GM18907 (cell line): ENCODE measurements around the gene TMEM255A.
A peak's percentile ranks its signal among the peaks of the same experiment; 100 is the strongest.

Experiments used
- ATAC-seq: cut with Tn5 transposase; IDR thresholded peaks from one replicate; pipeline ENCODE4 v1.9.1; 2021; ENCODE audit warnings: mild to moderate bottlenecking, moderate library complexity; ENCODE audit not compliant: unreplicated experiment

The TMEM255A gene

DNA sequence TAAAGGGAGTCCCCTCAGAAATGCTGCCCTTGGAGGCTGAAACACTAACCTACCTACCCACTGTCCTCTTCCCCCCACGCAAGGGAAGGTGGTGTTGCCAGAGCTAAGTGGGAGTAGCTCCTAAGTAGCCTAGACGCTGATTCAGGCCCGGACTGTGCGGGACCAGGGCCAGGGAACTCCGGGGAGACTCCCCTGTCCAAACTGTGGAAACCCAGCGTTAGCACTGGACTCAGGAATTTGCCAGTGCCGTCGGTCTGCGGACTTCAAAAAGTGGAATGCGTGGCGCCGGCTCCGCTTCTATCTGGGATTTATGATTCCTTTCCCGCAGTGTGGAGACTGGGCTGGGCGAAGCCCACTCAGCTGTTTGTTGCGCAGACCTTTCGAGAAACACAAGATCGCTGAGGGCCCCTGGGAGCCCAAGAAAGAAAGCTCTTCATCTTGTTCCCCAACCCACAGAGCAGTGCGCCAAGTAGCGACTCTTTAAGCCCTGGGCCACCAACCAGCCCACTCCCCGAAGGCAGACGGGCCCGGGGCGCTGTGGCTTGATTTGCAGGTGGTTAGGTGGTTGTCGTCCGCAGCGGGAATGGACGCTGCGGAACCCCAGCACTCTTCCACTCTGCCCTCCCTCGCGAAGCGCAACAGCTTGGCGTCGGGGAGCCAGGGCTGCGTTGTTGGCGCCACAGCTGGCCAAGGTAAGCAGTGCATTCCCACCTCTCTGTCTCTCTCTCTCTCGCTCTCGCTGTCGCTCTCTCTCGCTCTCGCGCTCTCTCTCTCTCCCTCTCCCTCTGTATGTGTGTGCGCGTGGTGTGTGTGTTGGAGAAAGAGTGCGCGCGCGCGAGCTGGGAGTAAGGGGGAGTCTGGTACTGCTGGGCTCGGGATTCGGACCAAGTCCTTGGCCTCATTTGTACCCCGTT is 2.0 kb downstream of the TMEM255A start:
- ATAC-seq, result peak; percentile 92

DNA sequence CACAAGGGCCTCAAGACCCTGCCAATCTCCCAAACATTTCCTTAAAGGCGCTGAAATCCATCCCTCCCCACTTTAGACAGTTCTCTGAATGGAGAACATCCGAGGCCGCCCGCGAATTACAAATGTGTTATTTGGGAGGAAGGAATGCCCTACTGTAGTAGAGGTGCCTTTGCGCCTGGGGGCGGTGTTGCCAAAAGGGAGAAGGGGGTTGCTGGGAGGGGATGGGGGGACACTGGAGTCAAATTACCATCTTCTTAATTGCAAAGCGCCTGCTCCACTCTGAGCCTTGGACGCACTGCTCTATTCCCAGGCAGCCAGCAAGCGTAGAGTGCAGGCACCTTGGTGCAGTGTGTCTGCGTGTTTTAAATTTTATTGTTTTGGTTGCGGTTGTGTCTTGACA is 2.7 kb downstream of the TMEM255A start:
- no peak for ATAC-seq

DNA sequence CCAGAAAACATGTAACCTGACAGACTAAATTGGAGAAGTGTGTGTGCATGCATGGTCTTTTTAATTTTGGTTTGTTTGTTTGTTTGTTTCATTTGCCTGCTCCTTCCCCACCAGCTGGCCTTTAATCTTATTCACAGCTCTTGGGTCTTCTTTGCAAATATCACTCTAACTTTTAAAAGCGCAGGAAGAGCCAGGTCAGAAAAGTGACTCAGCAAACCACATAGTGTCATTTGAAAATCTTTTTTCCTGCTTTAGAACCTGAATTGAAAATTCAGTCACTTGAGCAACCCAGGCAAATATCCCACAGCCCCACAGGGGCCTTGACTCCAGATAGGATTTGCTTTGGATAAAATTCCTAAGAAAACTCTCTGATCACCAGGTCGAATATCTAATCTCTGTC is 4.6 kb downstream of the TMEM255A start:
- ATAC-seq, result no peak

DNA sequence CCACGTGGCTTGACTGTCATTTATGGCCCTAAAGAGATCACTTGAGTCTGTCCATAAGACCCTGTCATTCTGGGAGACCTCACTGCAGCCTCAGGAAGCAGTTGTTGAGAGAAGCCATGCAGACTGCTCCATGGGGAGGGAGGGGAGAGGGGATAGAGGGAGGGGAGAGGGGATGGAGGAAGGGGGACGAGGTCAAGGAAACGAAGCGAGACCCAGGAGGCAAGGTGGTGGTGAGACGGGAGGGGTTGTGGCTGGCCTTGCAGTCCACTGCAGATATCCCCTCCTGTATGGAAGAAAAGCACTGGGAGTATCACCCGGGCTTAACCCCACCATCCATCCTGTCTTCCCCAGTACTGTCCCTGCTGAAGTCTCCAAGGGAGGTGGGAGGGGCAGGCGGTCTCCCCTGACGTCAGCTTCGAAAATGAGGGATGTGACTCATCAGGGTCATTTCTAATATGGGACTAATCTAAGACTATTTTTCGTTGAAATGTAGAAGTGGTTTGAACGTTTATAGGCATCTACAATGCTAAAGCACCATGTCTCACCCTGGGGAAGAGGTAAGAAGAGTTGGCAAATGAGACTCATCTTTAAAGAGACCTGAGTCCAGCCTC is 5.6 kb downstream of the TMEM255A start:
- no peak for ATAC-seq

DNA sequence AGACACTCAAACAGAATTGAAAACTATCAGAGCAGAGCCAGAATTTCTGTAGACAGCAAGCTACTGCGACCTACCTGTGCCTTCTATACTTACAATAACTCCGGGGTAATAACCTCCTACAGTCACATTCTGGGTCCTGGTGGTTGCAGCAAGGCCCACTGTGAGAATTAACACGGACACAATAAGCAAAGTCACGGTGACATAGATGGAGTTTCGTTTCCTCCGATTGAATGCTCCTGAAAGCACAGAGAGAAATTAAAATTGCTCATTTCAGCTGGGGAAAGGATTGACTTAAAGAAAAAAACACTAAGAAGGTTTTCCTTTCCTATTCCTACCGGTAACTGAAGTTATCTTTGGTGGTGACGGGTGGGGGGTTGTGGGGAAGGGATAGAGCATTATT is 7.0 kb downstream of the TMEM255A start:
- no peak for ATAC-seq

DNA sequence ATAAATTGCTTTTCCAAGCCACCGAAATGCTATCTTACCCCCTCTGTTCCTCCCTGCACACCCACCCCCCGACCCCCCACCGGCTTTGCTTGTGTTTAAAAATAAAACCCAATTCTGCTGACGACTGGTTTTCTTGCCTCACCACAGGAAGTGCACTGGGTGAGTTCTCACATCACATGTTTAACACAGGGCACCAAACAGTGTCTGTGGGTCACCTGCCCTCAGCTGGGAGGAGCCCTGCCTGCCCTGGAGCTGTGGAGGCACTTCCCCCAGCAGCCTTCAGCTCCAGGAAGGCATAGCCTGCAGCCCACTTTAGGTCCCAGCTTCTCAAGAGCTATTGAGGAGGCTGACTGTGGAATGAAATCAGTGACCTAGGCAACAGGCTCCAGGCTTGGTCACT is 8.8 kb downstream of the TMEM255A start:
- ATAC-seq, result peak; percentile 97

DNA sequence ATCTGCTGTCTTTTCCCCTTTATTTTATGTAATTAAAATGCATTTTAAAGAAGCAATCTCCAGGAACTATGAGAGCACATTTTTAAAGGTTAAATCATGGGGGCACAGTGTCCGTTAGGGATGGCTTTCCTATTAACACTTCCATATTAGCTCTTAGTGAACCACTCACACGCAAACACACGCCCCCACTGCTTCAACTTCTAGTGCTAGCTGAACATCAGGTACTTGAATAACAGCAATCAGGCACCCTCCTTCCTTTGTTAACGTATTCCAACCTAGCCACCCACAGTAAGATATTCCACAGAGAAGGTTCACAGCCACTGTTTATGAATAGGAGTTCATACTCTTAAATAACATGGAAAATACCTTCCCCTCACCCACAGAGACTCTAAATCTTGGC is 9.3 kb downstream of the TMEM255A start:
- peak; percentile 22 for ATAC-seq

DNA sequence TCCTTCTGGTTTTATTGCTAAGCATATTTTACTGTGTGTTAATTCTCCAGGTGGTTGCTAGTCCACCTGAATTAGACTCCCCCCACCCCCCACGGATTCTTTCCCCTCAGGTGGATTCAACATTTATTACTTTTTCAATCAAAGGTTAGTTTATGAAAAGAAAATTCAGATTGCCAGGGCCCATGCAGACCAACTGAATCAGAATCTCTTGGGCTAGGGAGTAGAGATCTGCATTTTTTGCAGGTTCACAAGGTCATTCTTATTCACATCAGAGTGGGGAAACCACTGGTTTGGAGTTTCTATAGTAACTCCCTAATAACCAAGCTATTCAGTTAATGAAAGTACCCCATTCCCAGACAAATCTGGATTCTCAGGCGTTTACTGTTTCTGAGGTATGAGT is 9.8 kb downstream of the TMEM255A start:
- no peak for ATAC-seq

DNA sequence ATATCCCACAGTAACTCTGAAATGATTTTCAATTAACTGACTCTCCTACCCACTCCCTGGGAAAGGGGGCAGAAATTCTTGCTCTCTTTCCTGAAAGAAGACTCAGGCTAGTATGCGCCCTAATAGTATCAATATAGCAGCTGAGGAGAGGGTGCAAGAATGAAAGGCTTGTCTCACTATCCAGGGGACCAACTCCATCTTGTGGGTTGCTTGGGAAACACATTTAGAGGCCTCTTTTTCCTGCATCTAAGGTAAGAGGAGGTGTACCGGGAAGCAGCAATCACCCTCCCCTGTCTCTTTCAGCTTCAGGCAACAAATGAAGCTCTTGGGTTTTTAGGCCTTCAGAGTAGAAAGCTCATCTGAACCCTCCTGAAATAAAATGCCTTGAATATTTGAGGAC is 11.3 kb downstream of the TMEM255A start:
- no peak for ATAC-seq

DNA sequence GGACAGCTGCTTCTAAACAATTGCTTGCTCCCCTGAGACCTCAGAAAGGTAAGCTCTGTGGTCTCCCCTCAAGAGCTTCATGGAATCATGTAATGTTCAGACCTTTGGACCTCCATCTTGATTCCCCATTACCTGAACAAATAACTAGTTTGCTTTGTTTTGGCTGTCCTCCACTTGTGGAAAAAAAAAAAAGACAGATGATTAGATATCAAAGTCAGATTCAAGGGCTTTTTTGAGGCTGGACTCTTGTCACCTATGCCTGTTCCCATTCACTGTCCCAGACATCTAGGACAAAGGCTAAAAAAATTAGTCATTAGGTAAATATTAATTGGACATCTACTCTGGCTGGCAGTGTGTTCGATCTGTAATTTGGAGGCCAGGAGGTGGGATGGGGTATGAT is 13.3 kb downstream of the TMEM255A start:
- ATAC-seq, result no peak

DNA sequence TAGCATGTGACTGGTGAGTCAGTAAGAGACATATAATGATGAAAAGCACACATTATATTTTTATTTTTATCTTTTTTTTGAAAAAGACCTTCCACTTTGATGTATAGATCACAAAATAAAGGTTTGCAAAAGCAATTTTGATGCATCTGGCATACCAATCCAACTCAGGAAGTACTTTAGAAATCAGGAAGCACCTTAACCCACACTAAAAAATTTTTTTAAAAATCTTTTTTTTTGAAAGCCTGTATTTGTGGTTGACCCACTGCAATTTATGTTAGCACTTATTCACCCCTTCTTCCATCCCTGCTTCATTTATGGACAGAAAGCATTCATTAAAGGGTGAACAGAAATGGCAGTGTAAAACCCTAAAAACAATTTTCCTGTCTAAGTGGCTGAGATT is 16.6 kb downstream of the TMEM255A start:
- no peak for ATAC-seq

DNA sequence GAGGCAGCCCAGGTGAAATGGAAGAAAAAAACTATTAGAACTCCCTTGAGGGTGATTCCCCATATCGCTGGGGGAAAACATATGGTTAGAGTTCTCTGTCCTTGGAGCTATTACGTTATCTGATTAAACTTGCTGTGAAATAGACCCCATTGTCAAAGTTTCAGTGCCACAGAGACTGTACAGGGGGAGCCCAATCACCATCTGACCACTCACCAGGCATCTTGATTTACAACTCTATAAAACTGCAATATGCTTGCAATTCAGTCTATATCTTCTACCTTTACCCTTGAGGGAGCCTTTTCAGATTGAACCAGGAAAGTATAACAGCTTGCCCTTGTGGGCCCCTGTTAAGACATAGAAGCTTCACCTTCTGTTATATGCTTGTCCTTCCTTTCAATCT is 18.2 kb downstream of the TMEM255A start:
- no peak for ATAC-seq

DNA sequence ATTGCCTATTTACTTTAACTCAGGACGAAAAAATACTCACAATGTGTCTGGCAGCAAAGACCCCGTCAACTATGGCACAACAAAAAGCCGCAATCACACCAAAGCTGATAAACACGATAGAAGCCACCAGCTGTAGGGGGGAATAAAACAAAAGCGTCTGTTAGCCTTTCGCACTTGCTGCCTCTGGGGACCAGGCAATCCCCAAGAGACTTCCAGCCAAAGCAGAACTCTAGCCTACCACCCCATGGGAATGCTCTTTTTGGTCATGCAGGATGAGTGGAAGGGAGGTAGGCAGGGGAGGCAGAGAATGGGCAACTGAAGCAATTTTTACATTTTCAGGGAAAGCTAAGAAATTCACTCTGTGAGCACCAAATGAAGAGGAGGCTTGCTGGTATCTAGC is 20.1 kb downstream of the TMEM255A start:
- no peak for ATAC-seq

DNA sequence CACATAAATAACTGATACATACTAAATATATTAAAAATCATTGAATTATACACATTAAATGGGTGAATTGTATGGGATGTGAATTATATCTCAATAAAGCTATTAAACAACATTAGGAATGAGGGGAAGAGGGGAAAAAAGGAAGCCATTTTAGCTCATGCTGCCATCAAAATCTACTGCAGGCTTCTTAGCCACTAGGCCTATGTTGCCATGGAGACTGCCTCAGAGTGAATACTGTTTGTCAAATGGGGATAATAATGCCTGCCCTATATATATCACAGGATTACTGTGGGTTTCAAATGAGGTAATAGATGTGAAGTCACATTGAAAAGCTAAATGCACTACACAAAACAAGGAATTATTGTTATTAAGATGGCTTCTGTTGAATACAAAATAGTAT is 21.2 kb downstream of the TMEM255A start:
- ATAC-seq, result no peak

DNA sequence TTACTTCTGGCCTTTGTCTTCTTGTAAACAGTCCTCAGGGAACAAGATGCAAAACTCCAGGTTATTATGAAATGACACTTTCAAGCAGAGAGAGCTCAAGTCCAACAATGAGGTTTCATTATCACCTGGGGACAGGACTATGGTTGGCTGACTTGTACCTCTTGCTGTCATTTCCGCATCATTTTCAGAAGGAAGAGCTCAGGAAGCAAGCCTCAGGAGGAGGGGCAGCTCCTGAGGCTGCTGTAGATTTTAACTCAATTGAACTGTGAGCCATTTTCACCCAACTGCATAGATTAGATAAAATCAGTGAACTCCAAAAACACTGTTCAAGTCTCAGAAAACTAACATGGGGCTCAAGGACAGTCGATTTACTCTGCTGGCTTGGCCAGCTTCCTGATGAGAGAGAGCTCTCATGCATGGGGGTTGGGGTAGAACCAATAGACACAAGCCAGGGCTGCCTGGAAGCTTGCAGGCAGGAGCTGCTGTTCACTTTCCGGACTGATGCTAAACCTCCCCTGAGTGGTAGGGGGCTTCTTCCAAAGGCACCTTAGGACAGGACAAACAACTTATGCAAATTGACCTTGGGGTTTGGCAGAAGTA is 23.6 kb downstream of the TMEM255A start:
- peak; percentile 75 for ATAC-seq

DNA sequence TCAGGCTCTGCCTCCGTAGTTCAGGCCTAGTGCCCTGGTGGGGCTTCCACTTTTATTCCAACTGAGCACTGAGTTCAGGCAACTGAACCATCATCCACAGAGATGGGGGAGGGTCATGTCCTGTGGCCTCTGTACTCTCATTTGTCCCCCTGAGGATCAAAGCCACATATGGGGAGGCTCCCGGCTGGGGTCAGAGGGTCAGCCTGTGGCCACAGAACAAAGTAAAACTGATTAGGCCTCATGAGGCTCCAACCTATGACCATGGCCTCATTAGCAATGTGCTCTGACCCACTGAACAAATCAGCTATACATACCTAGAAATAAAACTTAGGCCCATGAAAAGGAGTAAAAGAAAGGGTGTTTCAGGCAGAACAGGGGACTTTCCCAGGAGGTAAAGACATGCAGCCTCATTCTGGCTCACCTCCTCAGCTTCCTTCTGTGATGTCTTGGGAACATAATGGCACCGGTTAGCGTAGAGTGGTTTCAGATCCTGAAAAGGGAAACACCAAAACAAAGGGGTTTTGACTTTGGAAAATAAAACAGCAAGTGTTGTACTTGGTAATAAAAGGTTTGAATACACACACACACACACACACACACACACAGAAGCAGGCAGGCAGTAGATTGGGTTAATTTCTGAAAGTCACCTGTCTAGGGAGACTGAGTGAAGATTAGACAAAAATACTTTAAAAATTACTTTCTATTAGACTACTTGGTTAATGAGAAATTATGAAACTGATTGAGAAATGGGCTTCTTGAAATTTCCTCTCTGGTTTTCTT is 24.3 kb downstream of the TMEM255A start:
- peak; percentile 37 for ATAC-seq

DNA sequence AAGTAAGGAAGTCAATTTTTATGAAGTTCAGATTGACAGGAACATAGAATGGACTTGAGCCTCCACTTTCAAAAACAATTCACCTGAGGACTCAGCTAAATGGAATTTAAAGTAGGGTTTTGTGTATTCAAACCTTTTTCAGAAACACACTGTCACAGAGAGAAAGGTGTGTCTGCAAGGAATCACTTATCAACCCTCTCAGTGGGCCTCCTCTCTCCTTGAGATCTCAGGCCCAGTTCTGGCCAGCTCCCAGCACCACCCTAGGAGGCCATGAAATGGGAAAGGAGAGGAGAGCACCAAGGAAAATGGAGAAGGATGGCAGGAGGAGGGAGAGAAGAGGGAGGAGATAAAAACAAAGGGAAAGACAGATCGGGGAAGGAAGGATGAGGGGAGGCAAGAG is 28.6 kb downstream of the TMEM255A start:
- no peak for ATAC-seq

DNA sequence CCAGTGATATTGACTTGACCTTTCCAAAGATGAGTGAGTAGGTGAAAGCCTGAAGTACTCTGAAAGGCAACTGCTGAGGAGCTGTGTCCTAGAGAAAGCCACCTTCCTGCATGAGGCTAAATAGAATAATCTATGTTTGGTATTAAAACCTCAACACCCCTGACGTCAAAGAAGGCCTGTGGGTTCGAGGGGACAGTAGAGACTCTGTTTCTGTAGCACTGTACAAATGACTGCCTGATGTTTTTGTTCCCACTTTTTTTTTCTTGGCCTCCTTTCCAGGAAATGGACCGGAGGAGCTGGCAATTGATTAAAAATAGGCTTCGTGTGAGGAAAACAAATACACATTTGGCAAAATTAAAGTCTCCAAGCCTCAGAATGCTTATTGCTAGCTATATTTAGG is 29.5 kb downstream of the TMEM255A start:
- no peak for ATAC-seq

DNA sequence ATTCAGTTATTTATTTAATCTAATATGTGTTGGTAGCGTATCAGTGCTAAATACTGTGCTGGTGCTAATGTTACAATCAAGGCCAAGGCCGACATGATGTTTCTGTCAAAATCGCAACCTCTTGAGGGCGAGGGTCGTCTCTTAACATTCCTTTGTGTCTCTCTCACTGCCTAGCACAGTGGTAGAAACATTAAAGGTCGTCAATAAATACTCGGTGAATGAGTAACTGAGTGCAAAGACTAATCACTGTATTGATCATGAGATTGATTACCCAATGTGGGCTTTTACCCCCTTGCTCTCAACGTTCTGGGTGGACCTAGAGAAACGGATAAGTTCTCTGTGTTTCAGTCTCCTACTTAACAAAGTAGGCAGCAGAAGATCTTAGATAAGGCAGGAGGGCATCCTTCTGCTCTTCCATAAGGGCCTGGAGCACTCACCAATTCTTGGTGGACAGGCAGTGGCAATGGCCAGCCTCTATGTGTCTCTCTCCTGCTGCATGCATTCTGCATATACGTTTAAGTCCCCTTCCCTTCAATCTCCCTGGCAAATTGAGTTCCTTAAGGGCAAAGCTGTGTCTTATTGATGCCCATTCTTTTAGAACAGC is 30.1 kb downstream of the TMEM255A start:
- no peak for ATAC-seq

DNA sequence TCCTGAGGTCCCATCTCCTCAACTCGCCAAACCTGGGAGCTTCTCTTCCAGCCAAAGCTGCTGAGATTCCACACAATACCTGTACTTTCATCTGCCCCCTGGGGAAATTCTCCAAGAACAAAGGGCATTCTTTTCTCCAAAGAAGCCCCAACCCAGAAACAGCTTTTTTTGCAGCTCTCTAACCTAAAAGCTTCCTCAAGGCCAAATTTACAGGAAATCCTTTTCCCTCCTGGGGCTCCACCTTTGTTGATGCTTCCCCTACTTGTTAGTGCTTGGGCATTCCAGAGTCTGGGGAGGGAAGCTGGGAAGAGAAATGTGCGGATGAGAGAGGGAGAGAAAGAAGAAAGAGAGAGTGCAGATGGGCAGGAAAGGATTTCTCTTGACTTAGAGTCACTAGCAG is 36.3 kb downstream of the TMEM255A start:
- ATAC-seq, result no peak

DNA sequence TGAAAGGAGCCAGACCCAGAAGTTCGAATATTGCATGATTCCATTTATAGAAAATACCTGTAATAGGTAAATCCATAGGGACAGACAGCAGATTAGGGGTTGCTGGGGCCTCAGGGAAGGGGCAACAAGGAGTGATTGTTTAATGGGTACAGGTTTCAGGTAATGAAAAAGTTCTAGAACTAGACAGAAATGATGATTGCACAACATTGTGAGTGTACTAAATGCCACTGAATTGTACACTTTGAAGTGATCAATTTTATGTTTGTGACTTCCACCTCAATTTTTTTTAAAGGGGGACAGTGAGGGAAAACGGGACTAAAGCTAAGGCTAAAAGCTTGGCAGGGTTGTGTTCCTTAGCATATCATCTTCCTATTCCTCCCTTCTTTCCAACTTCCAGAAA is 37.1 kb downstream of the TMEM255A start:
- no peak for ATAC-seq
